DMS 273 treated with DMSO at 0.1 percent for 48 hours (cell line): ENCODE results near the gene SON.

Source experiments
- DNase-seq: peaks from one replicate; lab custom pipeline; 2025; lab: John Stamatoyannopoulos, UW

SON gene

GRCh38 chr21:33543505-33544129, 779 bp downstream of the SON start:
- DNase-seq = no peak

- no peak for DNase-seq
Observed at GRCh38 chr21:33544451-33545195, 1.8 kb downstream of the SON start.

- no peak for DNase-seq
Observed at GRCh38 chr21:33546086-33546485, 3.2 kb downstream of the SON start.

- no peak for DNase-seq
Observed at GRCh38 chr21:33549848-33550771, 7.3 kb downstream of the SON start.

GRCh38 chr21:33550772-33551660, 8.2 kb downstream of the SON start:
- no peak for DNase-seq

- DNase-seq = no peak
Observed at GRCh38 chr21:33551664-33552063, 8.8 kb downstream of the SON start.

- DNase-seq = no peak
Observed at GRCh38 chr21:33552093-33552998, 9.5 kb downstream of the SON start.

GRCh38 chr21:33552999-33553598, 10.3 kb downstream of the SON start:
- DNase-seq = no peak

- no peak for DNase-seq
Observed at GRCh38 chr21:33554236-33554981, 11.6 kb downstream of the SON start.

- no peak for DNase-seq
Observed at GRCh38 chr21:33554982-33555344, 12.1 kb downstream of the SON start.

- DNase-seq = no peak
Observed at GRCh38 chr21:33557447-33557846, 14.6 kb downstream of the SON start.

GRCh38 chr21:33558777-33559421, 16.1 kb downstream of the SON start:
- DNase-seq = no peak

- DNase-seq = no peak
Observed at GRCh38 chr21:33559813-33560212, 17.0 kb downstream of the SON start.

GRCh38 chr21:33560965-33561364, 18.1 kb downstream of the SON start:
- no peak for DNase-seq

GRCh38 chr21:33561373-33561772, 18.5 kb downstream of the SON start:
- DNase-seq = no peak

- no peak for DNase-seq
Observed at GRCh38 chr21:33562389-33562788, 19.6 kb downstream of the SON start.

GRCh38 chr21:33566514-33566913, 23.7 kb downstream of the SON start:
- DNase-seq = no peak

GRCh38 chr21:33567914-33568313, 25.1 kb downstream of the SON start:
- no peak for DNase-seq

GRCh38 chr21:33568448-33568847, 25.6 kb downstream of the SON start:
- DNase-seq = no peak
